ENCODE data around the gene WNT7A.

Gene WNT7A

GRCh38 chr3:13827256-13827655 is 52.6 kb downstream of the WNT7A start:
- DNase-seq (ENCODE audit: low read depth): no peak

DNA sequence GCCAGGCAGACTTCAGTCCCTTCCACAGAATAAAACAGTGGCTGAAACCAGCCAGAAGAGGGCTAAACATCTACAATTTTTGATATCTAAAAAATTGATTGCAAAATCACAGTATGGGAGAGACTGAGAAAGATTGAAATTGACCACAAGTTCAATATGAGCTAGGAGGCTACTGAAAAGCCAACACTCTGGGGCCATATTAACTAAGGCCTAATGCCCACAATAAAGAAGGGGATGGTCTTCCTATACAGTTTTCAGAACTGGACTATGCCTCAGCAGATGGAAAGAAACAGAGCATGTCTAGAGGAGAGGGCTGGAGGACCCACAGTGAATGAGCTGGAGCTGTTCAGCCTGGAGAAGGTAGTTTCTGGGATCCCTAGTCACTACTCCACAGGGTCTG is 53.2 kb downstream of the WNT7A start:
- DNase-seq (ENCODE audit: low read depth): no peak

DNA sequence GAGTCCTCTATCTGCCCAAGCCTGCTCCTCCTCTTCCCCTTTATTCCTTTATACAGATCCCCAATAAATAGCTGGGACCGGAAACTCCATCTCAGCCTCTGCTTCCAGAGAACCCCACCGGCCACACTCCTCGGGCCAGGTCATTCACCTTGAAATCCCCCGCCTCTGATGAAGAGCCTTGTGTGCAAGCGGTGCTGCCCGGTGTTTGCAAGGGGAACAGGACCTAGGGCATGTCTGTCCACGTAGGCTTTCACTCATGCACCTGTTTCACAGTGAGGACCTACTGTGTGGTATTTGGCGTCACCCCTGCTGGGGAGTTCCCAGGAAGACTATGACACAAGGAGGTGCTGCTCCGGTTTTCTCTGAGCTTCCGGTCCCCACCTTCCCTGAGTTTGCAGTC is 54.0 kb downstream of the WNT7A start:
- no peak for DNase-seq (ENCODE audit: low read depth)

GRCh38 chr3:13825311-13825579 is 54.6 kb downstream of the WNT7A start:
- no peak for DNase-seq (ENCODE audit: low read depth)

DNA sequence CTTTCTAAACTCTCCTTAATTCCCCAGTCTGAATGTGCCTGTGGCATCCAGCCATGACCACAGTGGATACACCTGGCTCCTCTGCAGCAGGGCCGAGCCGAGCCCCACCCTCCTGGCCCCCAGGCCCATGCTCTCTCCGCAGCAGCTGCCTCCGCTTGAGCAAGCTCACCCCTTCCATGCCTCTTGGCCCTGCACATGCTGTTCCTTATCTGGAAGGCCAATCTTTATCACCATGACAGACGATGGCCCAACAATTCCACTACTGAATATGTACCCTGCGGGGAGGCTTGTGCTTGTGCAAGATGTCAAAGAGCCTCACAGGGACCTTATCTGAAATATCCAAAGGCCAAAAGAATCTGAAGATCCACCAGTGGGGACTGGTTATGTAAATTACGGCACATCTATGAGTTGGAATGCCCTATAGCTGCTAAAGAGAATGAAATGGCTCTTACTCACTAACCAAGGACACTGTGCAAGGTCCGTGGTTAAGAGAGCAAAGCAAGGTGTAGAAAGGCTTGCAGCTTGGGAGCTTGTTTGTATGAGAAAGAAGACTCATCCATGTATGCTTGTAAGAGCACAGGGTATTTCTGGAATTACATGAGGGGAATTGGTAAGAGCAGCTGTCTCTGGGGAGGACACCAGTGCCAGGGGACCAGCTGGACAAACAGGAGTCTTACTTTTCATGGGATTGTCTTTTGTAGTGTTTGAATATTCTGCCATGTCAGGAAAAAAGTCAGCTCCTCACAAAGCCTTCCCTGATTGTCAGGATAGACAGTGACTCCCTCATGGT is 55.2 kb downstream of the WNT7A start:
- no peak for DNase-seq (ENCODE audit: low read depth)

DNA sequence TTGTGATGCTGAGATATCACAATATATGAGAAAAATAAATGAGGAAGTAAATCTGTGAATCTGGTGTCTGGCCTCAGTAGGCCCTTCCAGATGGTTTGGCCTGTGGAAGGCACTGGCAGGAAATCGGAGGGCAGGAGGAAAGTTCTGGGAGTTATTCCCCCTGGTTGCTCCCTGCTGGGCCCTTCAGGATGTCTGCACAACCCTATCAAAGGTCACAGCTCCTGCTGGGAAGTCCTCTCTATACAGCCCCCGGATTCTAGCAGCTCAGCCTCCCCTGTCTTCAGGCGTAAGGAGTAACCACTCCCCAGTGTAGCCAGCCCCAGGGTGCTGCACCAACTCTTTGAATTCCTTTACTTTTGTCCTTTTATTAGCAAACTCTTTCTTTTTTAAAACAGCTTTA is 56.2 kb downstream of the WNT7A start:
- no peak for DNase-seq (ENCODE audit: low read depth)

- no peak for DNase-seq (ENCODE audit: low read depth)
These were observed 56.8 kb downstream of the WNT7A start for GRCh38 chr3:13822871-13823585.

DNA sequence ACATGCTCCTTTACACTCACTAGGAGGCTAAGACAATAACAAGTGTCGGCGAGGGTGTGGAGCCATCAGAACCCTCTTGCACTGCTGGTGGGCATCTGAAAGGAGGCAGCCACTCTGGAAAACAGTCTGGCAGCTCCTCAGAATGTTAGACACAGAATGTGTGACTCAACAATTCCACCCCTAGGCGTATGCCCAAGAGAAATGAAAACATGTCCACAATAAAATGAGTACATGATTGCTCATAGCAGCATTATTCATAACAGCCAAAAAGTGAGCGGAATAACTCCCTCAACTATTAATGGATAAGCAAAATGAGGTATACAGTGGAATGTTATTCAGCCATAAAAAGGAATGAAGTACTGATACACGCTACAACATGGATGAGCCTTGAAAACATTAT is 57.8 kb downstream of the WNT7A start:
- DNase-seq (ENCODE audit: low read depth): no peak

GRCh38 chr3:13821126-13821525 is 58.7 kb downstream of the WNT7A start:
- DNase-seq (ENCODE audit: low read depth): no peak

GRCh38 chr3:13818919-13819318 is 61.0 kb downstream of the WNT7A start:
- no peak for DNase-seq (ENCODE audit: low read depth)

- DNase-seq (ENCODE audit: low read depth): no peak
These were observed 64.7 kb downstream of the WNT7A start for GRCh38 chr3:13815088-13815683.

GRCh38 chr3:13812034-13812471 is 67.8 kb downstream of the WNT7A start:
- DNase-seq (ENCODE audit: low read depth): no peak

- DNase-seq (ENCODE audit: low read depth): no peak
These were observed 68.3 kb downstream of the WNT7A start for GRCh38 chr3:13811614-13812013.

- no peak for DNase-seq (ENCODE audit: low read depth)
These were observed 71.3 kb downstream of the WNT7A start for GRCh38 chr3:13808550-13808949.

- DNase-seq (ENCODE audit: low read depth): no peak
These were observed 78.3 kb downstream of the WNT7A start for GRCh38 chr3:13801361-13802204.

DNA sequence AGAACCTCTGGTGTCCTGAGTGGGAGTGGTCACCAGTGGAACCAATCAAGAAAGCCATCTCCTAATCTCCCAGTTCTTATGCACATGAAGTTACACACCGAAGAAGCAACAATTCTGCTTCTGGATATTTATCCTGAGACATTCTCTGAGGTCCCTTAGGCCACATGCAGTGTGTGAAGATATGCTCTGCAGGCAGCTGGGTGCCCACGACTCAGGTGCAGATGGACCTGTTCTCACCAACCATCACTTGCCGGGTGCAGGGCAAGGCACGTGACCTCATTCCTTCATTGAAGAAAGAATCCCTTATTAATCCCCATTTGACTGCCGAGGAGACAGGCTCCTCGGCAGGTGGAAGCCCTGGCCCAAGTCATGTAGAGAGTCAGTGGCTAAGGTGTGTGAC is 79.8 kb downstream of the WNT7A start:
- DNase-seq (ENCODE audit: low read depth): no peak

GRCh38 chr3:13798401-13798800 is 81.5 kb downstream of the WNT7A start:
- no peak for DNase-seq (ENCODE audit: low read depth)

GRCh38 chr3:13796701-13797460 is 83.0 kb downstream of the WNT7A start:
- no peak for DNase-seq (ENCODE audit: low read depth)

DNA sequence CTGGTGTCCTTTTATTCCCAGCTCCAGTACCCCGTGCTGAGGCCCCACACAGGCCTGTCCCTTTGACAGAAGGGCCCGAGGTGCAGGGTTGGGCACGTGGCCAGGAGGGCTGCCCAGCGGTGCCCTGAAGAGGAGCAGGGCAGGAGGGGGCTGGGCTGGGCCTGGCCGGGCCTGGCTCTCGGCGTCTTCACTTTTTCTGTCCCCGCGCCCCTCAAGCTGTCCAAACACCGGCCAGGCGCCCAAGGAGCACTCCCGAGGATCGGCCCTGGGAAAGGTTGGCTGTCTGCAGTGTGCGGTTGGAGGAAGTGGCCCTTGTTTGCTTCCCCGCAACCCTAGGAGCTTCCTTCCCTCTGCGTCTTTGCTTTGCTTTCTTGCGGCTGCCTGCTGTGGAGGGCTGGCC is 84.1 kb downstream of the WNT7A start:
- no peak for DNase-seq (ENCODE audit: low read depth)

DNA sequence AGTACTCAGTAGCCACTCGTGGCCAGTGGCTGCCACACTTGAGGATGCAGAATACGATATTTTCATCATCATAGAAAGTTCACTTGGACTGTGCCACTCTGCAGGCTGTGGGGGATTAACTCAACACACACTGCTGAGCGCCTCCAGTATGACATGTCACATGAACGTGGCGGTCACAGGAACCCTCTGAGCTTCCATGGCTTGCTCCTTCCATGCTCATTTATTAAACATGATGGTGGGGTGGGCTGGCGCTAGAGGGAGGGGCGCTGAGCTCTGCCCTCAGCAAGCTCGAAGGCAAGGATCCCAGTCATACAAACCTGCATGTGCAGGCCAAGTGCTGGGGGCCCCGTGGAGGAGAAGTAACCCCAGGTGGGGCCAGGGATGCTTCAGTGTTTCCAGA is 85.5 kb downstream of the WNT7A start:
- no peak for DNase-seq (ENCODE audit: low read depth)

DNA sequence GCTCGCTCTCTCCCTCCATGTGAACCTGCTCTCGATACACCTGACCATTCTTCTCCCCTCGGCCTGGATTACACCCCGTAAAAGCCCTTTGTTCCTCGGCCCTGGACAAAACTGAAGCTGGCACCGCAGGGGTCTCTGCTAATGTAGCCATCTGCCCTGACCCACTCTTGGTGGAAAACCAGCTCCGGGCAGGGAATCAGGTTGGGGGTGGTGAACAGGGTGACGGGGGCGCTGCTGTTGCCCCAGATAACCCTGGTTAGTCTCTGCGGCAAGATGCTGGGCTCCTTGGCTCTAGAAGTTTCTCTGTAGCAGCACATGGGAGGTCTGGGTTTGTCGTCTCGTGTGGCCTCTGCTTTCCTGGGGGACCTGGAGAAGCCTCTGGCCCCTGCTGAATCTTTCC is 86.4 kb downstream of the WNT7A start:
- DNase-seq (ENCODE audit: low read depth): no peak
